ENCODE measurements around the gene AP1S2. TPM values are rescaled to one million over a fixed set of nuclear protein-coding genes. Genes with fewer than 3 reads are reported as not detected.
A peak's percentile ranks its signal among the peaks of the same experiment; 100 is the strongest.
"Not testable (repeated sequence)": the region's sequence is repeated elsewhere in the genome, so short reads cannot be mapped to it uniquely, and the experiment has no call there.

The AP1S2 gene
- total RNA-seq, 1 donor from 2014 or later = 35.6 TPM

DNA sequence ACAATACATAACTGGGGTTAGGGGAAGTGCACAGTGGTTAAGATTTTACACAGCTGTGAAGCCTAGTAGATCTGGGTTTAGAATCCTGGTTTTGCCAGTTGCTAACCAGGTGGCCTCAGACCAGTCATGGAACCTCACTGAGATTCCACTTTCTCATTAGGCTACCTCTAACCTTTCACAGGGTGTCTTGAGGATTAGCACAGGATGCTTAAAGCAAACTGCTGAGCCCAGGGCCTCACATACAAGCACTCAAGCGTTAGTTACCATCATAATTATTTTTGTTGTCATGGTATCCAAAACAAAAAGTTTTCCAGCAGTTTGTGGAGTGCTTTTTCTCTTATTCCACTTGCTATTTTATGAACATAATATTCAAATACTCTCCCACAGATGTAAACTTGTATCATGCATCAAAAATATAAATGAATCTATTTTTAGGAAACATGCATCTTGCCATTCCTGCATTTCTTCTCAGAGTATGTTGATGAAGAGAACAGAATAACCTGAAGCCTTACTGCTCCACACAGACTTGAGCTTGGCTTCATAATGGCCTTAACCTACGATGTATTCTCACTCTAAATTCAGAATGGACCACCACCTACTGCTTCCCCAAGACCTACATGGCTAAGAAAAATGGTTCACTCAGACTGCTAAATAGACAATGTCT, 12.6 kb downstream of the AP1S2 start:
- H3K27me3 Mint-ChIP-seq (ENCODE audit: low read depth) = no peaks in the 10 kb centered on the region
- peaks cover 25% of the 10 kb centered on the region for H3K36me3 Mint-ChIP-seq
- no peaks in the 10 kb centered on the region for H3K4me1 Mint-ChIP-seq

DNA sequence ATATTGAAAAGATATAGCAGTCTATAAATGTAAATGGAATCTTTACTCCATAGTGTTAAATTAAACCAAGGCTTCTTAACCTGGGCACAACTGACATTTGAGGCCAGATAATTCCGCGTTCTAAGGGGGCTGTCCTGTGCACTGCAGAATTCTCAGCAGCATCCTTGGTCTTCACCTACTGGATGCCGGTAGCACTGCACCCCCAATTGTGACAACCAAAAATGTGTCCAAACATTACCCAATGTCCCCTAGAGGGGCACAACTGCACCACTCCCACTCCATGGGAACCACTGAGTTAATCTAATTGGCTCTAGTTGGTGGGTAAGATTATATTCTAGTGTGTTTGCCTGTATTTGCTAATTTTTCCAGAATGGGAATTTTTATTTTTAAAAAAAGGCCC, 16.6 kb downstream of the AP1S2 start:
- Mint-ChIP-seq H3K4me1 (peaks cover 4% of the 10 kb centered on the region), H3K4me3 (no peak overlapping the region), H3K36me3 (peaks cover 16% of the 10 kb centered on the region), H3K27me3 (ENCODE audit: low read depth) (no peaks in the 10 kb centered on the region), H3K27ac (no peak overlapping the region), H3K9me3 (no peaks in the 10 kb centered on the region)
- TF ChIP-seq, protein P1, sequence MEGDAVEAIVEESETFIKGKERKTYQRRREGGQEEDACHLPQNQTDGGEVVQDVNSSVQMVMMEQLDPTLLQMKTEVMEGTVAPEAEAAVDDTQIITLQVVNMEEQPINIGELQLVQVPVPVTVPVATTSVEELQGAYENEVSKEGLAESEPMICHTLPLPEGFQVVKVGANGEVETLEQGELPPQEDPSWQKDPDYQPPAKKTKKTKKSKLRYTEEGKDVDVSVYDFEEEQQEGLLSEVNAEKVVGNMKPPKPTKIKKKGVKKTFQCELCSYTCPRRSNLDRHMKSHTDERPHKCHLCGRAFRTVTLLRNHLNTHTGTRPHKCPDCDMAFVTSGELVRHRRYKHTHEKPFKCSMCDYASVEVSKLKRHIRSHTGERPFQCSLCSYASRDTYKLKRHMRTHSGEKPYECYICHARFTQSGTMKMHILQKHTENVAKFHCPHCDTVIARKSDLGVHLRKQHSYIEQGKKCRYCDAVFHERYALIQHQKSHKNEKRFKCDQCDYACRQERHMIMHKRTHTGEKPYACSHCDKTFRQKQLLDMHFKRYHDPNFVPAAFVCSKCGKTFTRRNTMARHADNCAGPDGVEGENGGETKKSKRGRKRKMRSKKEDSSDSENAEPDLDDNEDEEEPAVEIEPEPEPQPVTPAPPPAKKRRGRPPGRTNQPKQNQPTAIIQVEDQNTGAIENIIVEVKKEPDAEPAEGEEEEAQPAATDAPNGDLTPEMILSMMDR (IDR thresholded peaks at IDR 0.05; ENCODE audit: unreplicated experiment) = peak; percentile 21
- no peak for DNase-seq (ENCODE audit: low spot score in 2 of 2, unreplicated experiment in 2 of 2)

More for the DNA sequence above, 12.6 kb downstream of the AP1S2 start:
- TF ChIP-seq, protein P1 (IDR thresholded peaks at IDR 0.05; ENCODE audit: unreplicated experiment) = no peak
- Mint-ChIP-seq H3K9me3 (no peaks in the 10 kb centered on the region), H3K4me3 (no peak overlapping the region), H3K27ac (no peak overlapping the region)
- DNase-seq (ENCODE audit: low spot score in 2 of 2, unreplicated experiment in 2 of 2) = no peak

DNA sequence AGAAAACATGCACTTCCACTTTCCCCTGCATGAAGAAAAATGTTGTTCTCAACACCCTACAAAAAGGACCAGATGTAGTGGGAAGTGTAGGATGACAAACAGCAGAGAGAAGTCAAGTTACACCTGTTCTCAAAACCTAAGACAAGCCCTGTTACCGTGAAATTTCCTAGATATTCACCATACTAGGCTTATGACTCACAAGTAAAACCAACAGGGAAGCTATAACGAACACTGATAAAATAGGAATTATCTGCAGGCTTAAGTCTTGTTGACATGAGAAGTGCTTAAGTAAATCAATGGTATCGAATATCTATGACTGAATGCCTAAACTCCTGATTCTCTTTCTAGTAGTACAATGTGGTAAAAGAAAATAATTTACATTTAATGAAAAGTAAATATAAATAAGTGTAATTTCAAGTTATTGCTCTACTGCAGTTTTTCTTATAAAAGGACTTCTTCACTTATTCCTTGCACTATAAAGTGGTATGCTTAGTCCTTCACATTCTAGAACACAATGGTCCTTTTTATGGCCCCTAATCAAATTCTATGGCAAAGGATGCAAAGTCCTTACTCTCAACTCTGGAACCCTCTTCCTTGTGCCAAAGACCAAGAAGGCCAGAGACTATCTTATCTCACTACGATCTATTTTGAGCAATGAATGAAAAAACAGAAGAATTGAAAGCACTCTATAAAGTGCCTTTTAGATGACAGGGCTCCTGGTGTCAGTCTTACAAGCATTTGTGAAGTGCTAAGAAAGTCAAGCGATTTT, 19.6 kb downstream of the AP1S2 start:
- Mint-ChIP-seq H3K27ac (no peak overlapping the region), H3K4me1 (peaks cover 7% of the 10 kb centered on the region), H3K36me3 (peaks cover 9% of the 10 kb centered on the region), H3K27me3 (ENCODE audit: low read depth) (no peaks in the 10 kb centered on the region), H3K4me3 (no peak overlapping the region), H3K9me3 (no peaks in the 10 kb centered on the region)
- no peak for DNase-seq (ENCODE audit: low spot score in 2 of 2, unreplicated experiment in 2 of 2)
- TF ChIP-seq, protein P1 (IDR thresholded peaks at IDR 0.05; ENCODE audit: unreplicated experiment) = no peak

DNA sequence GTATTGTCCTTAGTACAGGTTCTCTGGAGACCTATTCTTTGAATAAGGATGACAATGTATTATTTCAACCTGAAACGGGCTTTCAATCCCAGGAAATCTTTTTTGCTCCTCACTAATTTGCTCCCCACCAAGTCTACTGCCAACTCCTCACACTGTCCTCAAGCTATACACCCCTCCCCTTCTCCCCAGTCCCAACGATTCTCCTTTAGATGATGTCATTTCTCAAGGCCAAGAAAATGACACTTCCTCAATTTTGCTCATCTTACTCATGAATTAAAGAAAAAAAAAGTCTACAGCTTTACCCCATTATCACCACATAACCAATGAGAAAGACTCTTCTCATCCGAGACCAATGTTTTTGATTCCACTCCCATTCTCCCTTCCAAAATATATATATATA, 20.6 kb downstream of the AP1S2 start:
- Mint-ChIP-seq H3K4me3 (no peak overlapping the region), H3K36me3 (peaks cover 9% of the 10 kb centered on the region), H3K27me3 (ENCODE audit: low read depth) (no peaks in the 10 kb centered on the region), H3K4me1 (peaks cover 7% of the 10 kb centered on the region), H3K9me3 (no peaks in the 10 kb centered on the region), H3K27ac (no peak overlapping the region)
- no peak for DNase-seq (ENCODE audit: low spot score in 2 of 2, unreplicated experiment in 2 of 2)
- TF ChIP-seq, protein P1 (IDR thresholded peaks at IDR 0.05; ENCODE audit: unreplicated experiment) = no peak

DNA sequence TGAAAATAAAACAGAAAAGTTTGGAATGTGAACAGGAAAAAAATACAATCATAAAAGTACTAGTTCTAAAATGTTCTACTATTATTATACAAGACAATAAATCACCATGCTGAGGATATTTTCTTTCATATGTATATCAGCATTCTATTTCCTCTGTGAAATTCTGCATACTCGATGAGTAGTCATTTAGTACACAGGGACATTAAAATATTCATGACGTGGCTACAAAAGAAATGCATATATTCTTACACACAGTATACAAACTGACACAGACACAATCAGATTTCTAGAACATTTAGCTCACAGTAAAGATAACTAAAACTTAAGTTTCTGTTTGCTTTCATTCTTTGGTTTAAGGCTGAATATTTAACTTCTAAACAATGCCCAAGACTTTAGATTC, 23.3 kb downstream of the AP1S2 start:
- H3K27me3 Mint-ChIP-seq (ENCODE audit: low read depth); H3K9me3 Mint-ChIP-seq; H3K4me3 Mint-ChIP-seq; H3K36me3 Mint-ChIP-seq; H3K27ac Mint-ChIP-seq; DNase-seq (ENCODE audit: low spot score in 2 of 2, unreplicated experiment in 2 of 2); H3K4me1 Mint-ChIP-seq: not testable (repeated sequence)

DNA sequence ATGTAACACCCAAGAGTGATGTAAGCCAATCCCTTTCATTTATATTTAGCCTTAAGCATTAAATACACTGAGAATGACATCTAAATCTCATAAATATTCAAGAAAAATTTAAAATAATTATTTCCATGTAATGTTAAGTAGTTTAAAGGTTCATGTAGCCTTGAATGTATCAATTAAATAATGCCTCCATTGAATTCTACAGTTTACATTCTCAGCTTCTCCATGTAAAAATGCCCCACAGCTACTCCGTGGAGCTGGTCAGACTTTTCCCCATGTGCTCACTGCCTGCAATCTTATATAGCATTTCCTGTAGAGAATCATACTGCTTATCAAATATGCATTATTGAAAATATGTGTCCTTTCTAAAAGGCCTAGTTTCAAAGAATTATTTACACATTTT, 25.4 kb downstream of the AP1S2 start:
- TF ChIP-seq, protein P1 (IDR thresholded peaks at IDR 0.05; ENCODE audit: unreplicated experiment) = no peak
- Mint-ChIP-seq H3K27me3 (ENCODE audit: low read depth) (no peaks in the 10 kb centered on the region), H3K4me3 (no peak overlapping the region)

More for the DNA sequence above, 25.4 kb downstream of the AP1S2 start:
- DNase-seq (ENCODE audit: low spot score in 2 of 2, unreplicated experiment in 2 of 2) = no peak
- no peak overlapping the region for H3K27ac Mint-ChIP-seq
- H3K9me3 Mint-ChIP-seq = no peaks in the 10 kb centered on the region
- peaks cover 9% of the 10 kb centered on the region for H3K36me3 Mint-ChIP-seq
- H3K4me1 Mint-ChIP-seq = peaks cover 9% of the 10 kb centered on the region
